ENCODE measurements around the gene LSAMP. TPM values are rescaled to one million over a fixed set of nuclear protein-coding genes. Genes with fewer than 3 reads are reported as not detected.

Gene LSAMP
- total and polyA plus RNA-seq, 2 of the 13 experiments (the other 11 are each of a cell fraction or from before 2014, with no cell fraction given) = not detected

- TF ChIP-seq MAZ (IDR thresholded peaks at IDR 0.05; ENCODE audit: borderline replicate concordance, low read depth, low read length) (no peak), MAZ (CRISPR knock-in tag; IDR thresholded peaks at IDR 0.05; ENCODE audit: low read depth) (no peak), NCOA2 (CRISPR knock-in tag; IDR thresholded peaks at IDR 0.05) (peak; percentile 63; the same call in 1 of the 2 replicates), FOXA3 (CRISPR knock-in tag; IDR thresholded peaks at IDR 0.05) (peak; percentile 96), TEF (CRISPR knock-in tag; IDR thresholded peaks at IDR 0.05) (no peak), ZNF773 (CRISPR knock-in tag; IDR thresholded peaks at IDR 0.05; ENCODE audit: borderline replicate concordance) (no peak), ISL2 (CRISPR knock-in tag; IDR thresholded peaks at IDR 0.05) (peak; percentile 60; the same call in 1 of the 2 replicates), ZNF607 (CRISPR knock-in tag; IDR thresholded peaks at IDR 0.05; ENCODE audit: borderline replicate concordance) (no peak), AKNA (CRISPR knock-in tag; IDR thresholded peaks at IDR 0.05; ENCODE audit: borderline replicate concordance) (no peak), MIXL1 (CRISPR knock-in tag; IDR thresholded peaks at IDR 0.05) (peak; percentile 84), NR2C2 (CRISPR knock-in tag; IDR thresholded peaks at IDR 0.05; ENCODE audit: borderline replicate concordance) (no peak), KLF6 (CRISPR knock-in tag; IDR thresholded peaks at IDR 0.05) (no peak), GABPA (IDR thresholded peaks at IDR 0.05; ENCODE audit: low read depth, low read length) (no peak), GABPA (CRISPR knock-in tag; IDR thresholded peaks at IDR 0.05; ENCODE audit: low read depth) (no peak; the same call in 1 of the 2 replicates), ZNF678 (CRISPR knock-in tag; IDR thresholded peaks at IDR 0.05) (no peak), PAXIP1 (CRISPR knock-in tag; conservative IDR thresholded peaks at IDR 0.05) (peak; percentile 96), XBP1 (CRISPR knock-in tag; IDR thresholded peaks at IDR 0.05) (no peak), CSRNP1 (CRISPR knock-in tag; IDR thresholded peaks at IDR 0.05) (no peak), HOXA3 (CRISPR knock-in tag; IDR thresholded peaks at IDR 0.05) (peak; percentile 79), PHF8 (CRISPR knock-in tag; IDR thresholded peaks at IDR 0.05) (no peak)
These were observed 602.1 kb downstream of the LSAMP start (continued) for GRCh38 chr3:115843206-115843605.

All from HepG2 (cell line).